Adipocyte (in vitro differentiated cells): Measurements from ENCODE around the gene DRD4.
"Not testable (repeated sequence)": the region's sequence is repeated elsewhere in the genome, so short reads cannot be mapped to it uniquely, and the experiment has no call there.

Experiments used
- DNase-seq: peaks from one replicate; pipeline ENCODE4 v3.0.0-alpha.2; 2015; ENCODE audit warnings: low read depth
- H3K27me3 ChIP-seq: replicated peaks from 2 replicates; pipeline ENCODE4 v1.7.0; 2013; ENCODE audit warnings: mild to moderate bottlenecking, low read length, moderate library complexity; ENCODE audit not compliant: control insufficient read depth, insufficient read depth
- H3K36me3 ChIP-seq: 2 replicates; pipeline ENCODE4 v1.7.0; 2013; ENCODE audit warnings: low read length, mild to moderate bottlenecking, moderate library complexity; ENCODE audit not compliant: control insufficient read depth, insufficient read depth, severe bottlenecking
- H3K4me1 ChIP-seq: 2 replicates; pipeline ENCODE4 v1.7.0; 2013; ENCODE audit warnings: mild to moderate bottlenecking, low read length, moderate library complexity; ENCODE audit not compliant: control insufficient read depth, insufficient read depth
- H3K4me3 ChIP-seq: 2 replicates; pipeline ENCODE4 v1.7.0; 2013; ENCODE audit warnings: mild to moderate bottlenecking, low read length, moderate library complexity
- H3K9ac ChIP-seq: 2 replicates; pipeline ENCODE4 v1.7.0; 2013; ENCODE audit warnings: mild to moderate bottlenecking, low read length, moderate library complexity
- H3K9me3 ChIP-seq: 2 replicates; pipeline ENCODE4 v1.7.0; 2013; ENCODE audit warnings: mild to moderate bottlenecking, low read length, moderate library complexity; ENCODE audit not compliant: control insufficient read depth

DRD4 gene

DNA sequence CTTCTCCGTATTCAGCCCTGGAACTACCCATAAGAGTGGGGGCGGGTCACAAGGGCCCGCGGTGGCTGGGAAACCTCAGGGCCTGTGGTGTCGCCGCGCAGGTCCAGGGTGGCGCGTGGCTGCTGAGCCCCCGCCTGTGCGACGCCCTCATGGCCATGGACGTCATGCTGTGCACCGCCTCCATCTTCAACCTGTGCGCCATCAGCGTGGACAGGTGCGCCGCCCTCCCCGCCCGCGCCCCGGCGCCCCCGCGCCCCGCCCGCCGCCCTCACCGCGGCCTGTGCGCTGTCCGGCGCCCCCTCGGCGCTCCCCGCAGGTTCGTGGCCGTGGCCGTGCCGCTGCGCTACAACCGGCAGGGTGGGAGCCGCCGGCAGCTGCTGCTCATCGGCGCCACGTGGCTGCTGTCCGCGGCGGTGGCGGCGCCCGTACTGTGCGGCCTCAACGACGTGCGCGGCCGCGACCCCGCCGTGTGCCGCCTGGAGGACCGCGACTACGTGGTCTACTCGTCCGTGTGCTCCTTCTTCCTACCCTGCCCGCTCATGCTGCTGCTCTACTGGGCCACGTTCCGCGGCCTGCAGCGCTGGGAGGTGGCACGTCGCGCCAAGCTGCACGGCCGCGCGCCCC, 2.4 kb downstream of the DRD4 start:
- no peaks in the 10 kb centered on the region for H3K4me1 ChIP-seq
- no peak overlapping the region for H3K9ac ChIP-seq
- H3K9me3 ChIP-seq: no peaks in the 10 kb centered on the region
- no peak for DNase-seq
- H3K36me3 ChIP-seq: peaks cover 3% of the 10 kb centered on the region
- H3K27me3 ChIP-seq: no peaks in the 10 kb centered on the region
- no peak overlapping the region for H3K4me3 ChIP-seq

DNA sequence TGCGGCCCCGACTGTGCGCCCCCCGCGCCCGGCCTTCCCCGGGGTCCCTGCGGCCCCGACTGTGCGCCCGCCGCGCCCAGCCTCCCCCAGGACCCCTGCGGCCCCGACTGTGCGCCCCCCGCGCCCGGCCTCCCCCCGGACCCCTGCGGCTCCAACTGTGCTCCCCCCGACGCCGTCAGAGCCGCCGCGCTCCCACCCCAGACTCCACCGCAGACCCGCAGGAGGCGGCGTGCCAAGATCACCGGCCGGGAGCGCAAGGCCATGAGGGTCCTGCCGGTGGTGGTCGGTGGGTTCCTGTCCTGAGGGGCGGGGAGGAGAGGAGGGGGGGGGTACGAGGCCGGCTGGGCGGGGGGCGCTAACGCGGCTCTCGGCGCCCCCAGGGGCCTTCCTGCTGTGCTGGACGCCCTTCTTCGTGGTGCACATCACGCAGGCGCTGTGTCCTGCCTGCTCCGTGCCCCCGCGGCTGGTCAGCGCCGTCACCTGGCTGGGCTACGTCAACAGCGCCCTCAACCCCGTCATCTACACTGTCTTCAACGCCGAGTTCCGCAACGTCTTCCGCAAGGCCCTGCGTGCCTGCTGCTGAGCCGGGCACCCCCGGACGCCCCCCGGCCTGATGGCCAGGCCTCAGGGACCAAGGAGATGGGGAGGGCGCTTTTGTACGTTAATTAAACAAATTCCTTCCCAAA, 3.1 kb downstream of the DRD4 start:
- Histone ChIP-seq H3K36me3 (peaks cover 3% of the 10 kb centered on the region), H3K4me3 (no peak overlapping the region), H3K9me3 (no peaks in the 10 kb centered on the region), H3K4me1 (no peaks in the 10 kb centered on the region), H3K9ac (no peak overlapping the region), H3K27me3 (no peaks in the 10 kb centered on the region)
- DNase-seq: no peak

DNA sequence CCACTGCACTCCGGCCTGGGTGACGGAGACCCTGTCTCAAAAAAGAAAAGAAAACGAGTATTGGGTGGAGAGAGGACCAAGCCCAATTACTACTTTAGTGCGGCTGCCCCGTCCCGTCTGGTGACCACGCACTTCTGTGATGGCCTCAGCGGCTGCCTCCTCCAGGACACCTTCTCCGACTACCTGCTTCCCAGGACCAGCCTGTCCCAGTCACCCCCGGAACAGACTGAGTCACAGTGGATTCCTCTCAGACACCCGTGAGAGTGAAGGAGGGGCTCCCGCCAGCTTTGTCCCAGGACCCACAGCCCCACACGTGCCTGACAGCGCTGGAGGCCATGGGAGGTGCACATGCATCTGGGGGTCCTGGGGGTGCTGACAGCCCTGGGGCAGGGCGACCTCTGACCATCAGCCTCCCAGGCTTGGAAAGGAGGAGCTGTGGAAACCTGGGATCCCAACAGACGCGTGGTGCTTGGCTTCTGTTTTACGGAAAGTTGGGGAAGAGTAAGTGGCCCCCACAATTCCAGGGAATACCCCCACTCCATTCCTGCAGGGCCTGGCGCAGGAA, 4.8 kb downstream of the DRD4 start:
- no peak for DNase-seq

DNA sequence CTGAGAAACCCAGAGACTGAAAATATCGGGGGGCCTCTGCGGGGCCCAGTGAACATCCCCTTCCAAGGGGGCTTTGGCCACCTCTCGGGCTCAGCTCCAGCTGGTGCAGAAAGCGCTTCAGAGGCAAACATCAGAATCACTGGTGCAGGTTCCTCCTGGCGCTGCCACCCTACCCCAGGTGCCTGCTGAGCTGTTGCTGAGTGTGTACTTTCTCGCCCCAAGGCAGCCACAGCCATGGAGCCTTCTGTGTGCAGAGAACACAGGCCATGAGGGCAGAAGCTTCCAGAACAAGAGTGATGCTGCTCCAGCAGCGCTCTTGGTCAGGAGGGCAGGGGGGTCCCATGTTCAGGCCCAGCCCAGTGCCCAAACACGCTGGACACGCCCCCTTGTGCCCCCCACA, 6.3 kb downstream of the DRD4 start:
- peaks cover 3% of the 10 kb centered on the region for H3K36me3 ChIP-seq

More for the DNA sequence above, 4.8 kb downstream of the DRD4 start:
- Histone ChIP-seq H3K4me1 (no peaks in the 10 kb centered on the region), H3K9ac (no peak overlapping the region), H3K4me3 (no peak overlapping the region), H3K9me3 (no peaks in the 10 kb centered on the region), H3K36me3 (peaks cover 3% of the 10 kb centered on the region), H3K27me3 (no peaks in the 10 kb centered on the region)

DNA sequence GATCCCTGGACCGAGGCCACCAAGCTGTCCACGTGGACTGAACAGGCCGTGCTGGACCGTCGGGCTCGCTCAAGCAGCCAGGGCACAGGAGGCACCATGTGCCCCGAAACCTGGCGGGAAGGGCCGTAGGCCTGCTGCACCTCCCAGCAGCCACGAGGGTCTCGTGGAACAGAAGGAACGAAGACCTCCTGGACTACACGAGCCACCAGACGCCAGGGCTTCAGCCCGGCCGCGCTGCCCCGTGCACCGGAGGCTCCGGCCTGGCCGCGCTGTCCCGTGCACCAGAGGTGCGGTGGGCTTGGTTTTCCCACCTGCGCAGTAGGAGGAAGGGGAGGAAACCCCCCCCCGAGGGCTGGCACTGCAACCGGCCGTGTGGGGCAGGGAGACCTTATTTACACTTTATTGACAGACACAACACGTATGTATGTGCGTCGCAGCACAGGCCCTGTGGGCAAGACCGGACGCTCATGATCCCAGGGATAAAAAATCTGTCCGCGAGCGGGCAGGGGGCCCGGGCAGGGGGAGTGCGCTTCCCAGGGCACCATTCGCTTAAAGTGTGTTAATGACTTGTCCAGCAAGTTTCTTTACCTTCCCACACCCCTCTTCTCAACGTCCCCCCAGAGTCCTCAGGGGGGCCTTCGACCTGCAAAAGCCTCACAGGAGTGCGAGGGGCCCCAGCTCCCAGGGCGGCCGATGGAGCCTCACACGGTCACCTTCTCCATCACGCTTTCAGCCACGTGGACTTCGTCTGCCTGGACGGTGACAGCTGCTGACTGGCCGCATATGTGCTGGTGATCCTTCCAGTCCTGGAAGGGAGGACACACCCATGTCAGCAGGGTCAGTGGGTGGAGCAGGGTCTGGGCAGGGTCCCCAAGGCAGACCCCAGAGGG, 7.0 kb downstream of the DRD4 start:
- Histone ChIP-seq H3K36me3 (peaks cover 8% of the 10 kb centered on the region), H3K4me1 (no peaks in the 10 kb centered on the region), H3K9ac (no peak overlapping the region), H3K9me3 (no peaks in the 10 kb centered on the region), H3K4me3 (no peak overlapping the region), H3K27me3 (no peaks in the 10 kb centered on the region)
- no peak for DNase-seq

More for the DNA sequence above, 6.3 kb downstream of the DRD4 start:
- H3K4me1 ChIP-seq: no peaks in the 10 kb centered on the region
- no peaks in the 10 kb centered on the region for H3K9me3 ChIP-seq
- no peak overlapping the region for H3K4me3 ChIP-seq
- H3K9ac ChIP-seq: no peak overlapping the region
- no peaks in the 10 kb centered on the region for H3K27me3 ChIP-seq
- DNase-seq: no peak

DNA sequence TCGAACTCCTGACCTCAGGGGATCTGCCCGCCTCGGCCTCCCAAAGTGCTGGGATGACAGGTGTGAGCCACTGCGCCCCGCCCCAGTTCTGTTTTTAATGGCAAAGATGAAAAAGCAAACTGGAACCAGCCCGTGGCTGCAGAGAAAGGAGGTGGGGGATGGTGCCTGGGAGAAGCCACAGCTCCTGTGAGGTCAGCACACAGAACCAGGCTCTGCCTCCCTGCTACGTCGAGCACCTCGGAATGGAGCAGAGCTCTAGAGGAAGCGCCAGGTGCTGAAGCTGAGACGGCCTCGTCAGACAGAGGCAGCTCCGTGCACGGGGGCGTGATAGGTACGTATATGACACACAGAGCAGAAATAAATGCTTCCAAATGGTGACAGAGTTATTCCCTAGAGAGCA, 8.5 kb downstream of the DRD4 start:
- H3K36me3 ChIP-seq: peaks cover 8% of the 10 kb centered on the region
- H3K4me3 ChIP-seq: no peak overlapping the region
- no peaks in the 10 kb centered on the region for H3K9me3 ChIP-seq

DNA sequence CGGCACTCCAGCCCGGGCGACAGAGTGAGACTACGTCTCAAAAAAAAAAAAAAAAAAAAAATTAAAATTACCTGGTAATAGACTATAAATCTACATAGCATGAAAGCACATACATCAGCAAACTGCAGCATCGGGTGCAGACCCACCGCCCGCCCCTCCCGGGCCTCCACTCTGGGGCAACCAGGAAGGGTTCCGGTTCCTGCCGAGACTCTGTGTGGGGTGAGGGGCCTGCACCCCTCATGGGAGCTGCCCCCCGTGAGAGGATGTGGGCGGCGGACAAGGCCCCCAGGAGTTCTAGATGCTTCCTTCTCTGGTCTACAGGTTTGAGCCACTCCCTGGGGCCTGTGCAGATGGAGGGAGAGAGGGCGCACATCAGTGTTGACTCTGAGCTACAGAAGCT, 9.1 kb downstream of the DRD4 start:
- DNase-seq: no peak
- Histone ChIP-seq H3K9ac (no peak overlapping the region), H3K4me1 (no peaks in the 10 kb centered on the region), H3K9me3 (no peaks in the 10 kb centered on the region), H3K27me3 (no peaks in the 10 kb centered on the region), H3K4me3 (no peak overlapping the region), H3K36me3 (peaks cover 12% of the 10 kb centered on the region)

More for the DNA sequence above, 8.5 kb downstream of the DRD4 start:
- H3K27me3 ChIP-seq: no peaks in the 10 kb centered on the region
- H3K9ac ChIP-seq: no peak overlapping the region
- DNase-seq: no peak
- H3K4me1 ChIP-seq: no peaks in the 10 kb centered on the region

DNA sequence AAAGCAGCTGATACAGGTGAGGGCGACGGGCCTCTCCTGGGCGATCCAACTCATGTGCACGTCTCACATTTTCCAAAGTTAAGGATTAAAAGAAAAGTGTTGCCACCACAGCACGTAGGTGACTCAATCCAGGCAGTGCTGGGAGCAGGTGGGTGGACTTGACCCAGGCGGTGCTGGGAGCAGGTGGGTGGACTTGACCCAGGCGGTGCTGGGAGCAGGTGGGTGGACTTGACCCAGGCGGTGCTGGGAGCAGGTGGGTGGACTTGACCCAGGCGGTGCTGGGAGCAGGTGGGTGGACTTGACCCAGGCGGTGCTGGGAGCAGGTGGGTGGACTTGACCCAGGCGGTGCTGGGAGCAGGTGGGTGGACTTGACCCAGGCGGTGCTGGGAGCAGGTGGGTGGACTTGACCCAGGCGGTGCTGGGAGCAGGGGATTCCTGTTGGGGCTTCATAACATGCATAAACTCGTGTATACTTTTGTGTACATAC, 10.6 kb downstream of the DRD4 start:
- not testable (repeated sequence) for DNase-seq
- H3K36me3 ChIP-seq: peaks cover 15% of the 10 kb centered on the region

DNA sequence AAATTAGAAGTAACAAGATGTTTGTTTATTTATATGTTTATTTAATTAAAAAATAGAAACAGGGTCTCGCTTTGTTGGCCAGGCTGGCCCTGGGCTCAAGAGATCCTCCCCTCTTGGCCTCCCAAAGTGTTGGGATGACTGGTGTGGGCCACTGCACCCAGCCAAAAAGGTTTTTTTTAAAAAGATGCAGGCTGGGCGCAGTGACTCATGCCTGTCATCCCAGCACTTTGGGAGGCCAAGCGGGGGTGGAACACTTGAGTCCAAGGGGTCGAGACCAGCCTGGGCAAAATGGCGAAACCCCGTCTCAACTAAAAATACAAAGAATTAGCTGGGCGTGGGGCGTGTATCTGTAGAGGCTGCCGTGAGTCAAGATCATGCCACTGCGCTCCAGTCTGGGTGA, 13.4 kb downstream of the DRD4 start:
- peaks cover 21% of the 10 kb centered on the region for H3K36me3 ChIP-seq

More for the DNA sequence above, 10.6 kb downstream of the DRD4 start:
- not testable (repeated sequence) for H3K4me1 ChIP-seq, H3K4me3 ChIP-seq, H3K9me3 ChIP-seq, H3K27me3 ChIP-seq, H3K9ac ChIP-seq

DNA sequence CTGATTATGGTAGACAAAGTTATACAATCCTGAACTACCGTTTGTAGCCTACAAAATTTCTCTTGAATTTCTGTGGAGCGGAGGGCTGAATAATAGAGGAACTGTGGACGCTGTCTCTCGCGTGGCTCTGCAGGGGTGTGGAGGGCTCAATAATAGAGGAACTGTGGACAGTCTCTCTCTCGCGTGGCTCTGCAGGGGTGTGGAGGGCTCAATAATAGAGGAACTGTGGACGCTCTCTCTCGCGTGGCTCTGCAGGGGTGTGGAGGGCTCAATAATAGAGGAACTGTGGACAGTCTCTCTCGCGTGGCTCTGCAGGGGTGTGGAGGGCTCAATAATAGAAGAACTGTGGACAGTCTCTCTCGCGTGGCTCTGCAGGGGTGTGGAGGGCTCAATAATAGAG, 16.1 kb downstream of the DRD4 start:
- not testable (repeated sequence) for H3K4me3 ChIP-seq, H3K9ac ChIP-seq, H3K9me3 ChIP-seq, DNase-seq, H3K4me1 ChIP-seq, H3K27me3 ChIP-seq
- H3K36me3 ChIP-seq: peaks cover 28% of the 10 kb centered on the region

More for the DNA sequence above, 13.4 kb downstream of the DRD4 start:
- Histone ChIP-seq H3K9ac (no peak overlapping the region), H3K4me3 (no peak overlapping the region), H3K4me1 (no peaks in the 10 kb centered on the region), H3K27me3 (no peaks in the 10 kb centered on the region), H3K9me3 (no peaks in the 10 kb centered on the region)
- DNase-seq: no peak

DNA sequence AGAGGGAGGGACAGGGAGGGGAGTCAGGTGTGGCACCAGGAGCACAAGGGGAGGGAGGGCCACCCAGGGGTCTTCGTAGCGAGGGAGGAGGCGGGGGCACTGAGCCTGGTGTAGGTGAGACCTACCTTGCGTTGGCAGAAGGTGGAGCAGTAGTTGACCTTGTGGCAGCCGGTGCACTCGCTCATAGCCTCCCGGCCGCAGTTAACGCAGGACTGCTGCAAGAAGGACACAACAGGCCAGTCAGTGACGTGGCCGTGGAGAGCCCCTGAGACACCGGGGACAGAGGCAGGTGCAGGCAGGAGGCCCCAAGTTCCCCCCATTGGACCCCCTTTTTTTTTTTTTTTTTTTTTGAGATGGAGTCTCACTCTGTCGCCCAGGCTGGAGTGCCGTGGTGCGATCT, 16.8 kb downstream of the DRD4 start:
- Histone ChIP-seq H3K4me1 (no peaks in the 10 kb centered on the region), H3K27me3 (no peaks in the 10 kb centered on the region), H3K9ac (no peak overlapping the region), H3K9me3 (no peaks in the 10 kb centered on the region), H3K36me3 (peaks cover 28% of the 10 kb centered on the region), H3K4me3 (no peak overlapping the region)
- no peak for DNase-seq
